ENCODE data around the gene AIFM3. TPM values are rescaled to one million over a fixed set of nuclear protein-coding genes. Genes with fewer than 3 reads are reported as not detected.
"Not testable (repeated sequence)": the region's sequence is repeated elsewhere in the genome, so short reads cannot be mapped to it uniquely, and the experiment has no call there.

AIFM3 gene
- total and polyA plus RNA-seq, 2 experiments from 2014 or later: 0.45 to 1.5 TPM

GRCh38 chr22:20937794-20938671 lies 29.0 kb upstream of the AIFM3 start (continued):
- TF ChIP-seq ZNF462 (CRISPR knock-in tag; IDR thresholded peaks at IDR 0.05) (no peak), CTCF (conservative IDR thresholded peaks at IDR 0.05; ENCODE audit: low read depth in 2 of 2) (no peak), ETS1 (IDR thresholded peaks at IDR 0.05) (no peak)

GRCh38 chr22:20939457-20940185 lies 27.4 kb upstream of the AIFM3 start:
- not testable (repeated sequence) for H2AFZ ChIP-seq; H3K9me2 ChIP-seq (ENCODE audit: insufficient read depth); H3K4me3 Mint-ChIP-seq; H3K27me3 Mint-ChIP-seq (ENCODE audit: insufficient read depth, low read depth, poor library complexity); ATAC-seq; DNase-seq (ENCODE audit: low spot score); H3K4me3 ChIP-seq; H3F3A ChIP-seq (replicated peaks; ENCODE audit: low read depth); H3K27ac Mint-ChIP-seq; H3K9me3 Mint-ChIP-seq; H3K27ac ChIP-seq (ENCODE audit: low read depth); H3K27me3 ChIP-seq (ENCODE audit: insufficient read depth); H3K4me2 ChIP-seq
- Histone ChIP-seq H3K36me3 (ENCODE audit: insufficient read depth) (peaks cover 12% of the 10 kb centered on the region), H3K79me2 (replicated peaks; ENCODE audit: insufficient read depth) (peaks cover 100% of the 10 kb centered on the region), H4K20me1 (replicated peaks; ENCODE audit: insufficient read depth) (peaks cover 93% of the 10 kb centered on the region), H3K4me1 (ENCODE audit: insufficient read depth) (peaks cover 20% of the 10 kb centered on the region)
- Mint-ChIP-seq H3K36me3 (ENCODE audit: low read depth) (peaks cover 40% of the 10 kb centered on the region), H3K4me1 (peaks cover 10% of the 10 kb centered on the region; the same call in 2 of the 3 replicates)
